ENCODE measurements around the gene ZDHHC17. TPM values are rescaled to one million over a fixed set of nuclear protein-coding genes. Genes with fewer than 3 reads are reported as not detected.

Gene ZDHHC17
- total RNA-seq, 1 experiment from 2014 or later = 35.3 TPM

DNA sequence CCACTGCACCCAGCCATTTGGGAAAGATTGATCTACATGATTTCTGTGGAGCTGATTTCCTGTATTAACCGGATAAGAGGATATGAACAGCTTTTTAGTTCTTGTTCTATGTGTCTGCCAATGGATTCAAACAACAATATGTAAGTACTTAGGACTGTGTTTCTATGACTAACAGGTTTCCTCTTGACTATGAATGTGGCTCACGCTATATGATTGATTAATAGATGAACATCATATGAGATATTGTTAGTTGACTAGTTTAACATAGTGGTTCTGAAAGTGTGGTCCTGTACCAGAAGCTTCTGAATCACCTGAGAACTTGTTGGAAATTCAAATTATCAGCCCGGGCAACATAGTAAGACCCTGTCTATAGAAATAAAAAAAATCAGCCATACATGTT, 127.7 kb downstream of the ZDHHC17 start:
- no peak overlapping the region for H3K4me2 ChIP-seq (ENCODE audit: low read length)
- H3K9me2 ChIP-seq (replicated peaks; ENCODE audit: low read length) = no peaks in the 10 kb centered on the region
- ChIA-PET POLR2A (ENCODE audit: unreplicated experiment) (no interaction called here), CTCF (no interaction called here)
- no peaks in the 10 kb centered on the region for H3K27me3 ChIP-seq (ENCODE audit: low read length)
- no peaks in the 10 kb centered on the region for H3F3A ChIP-seq (ENCODE audit: low read length, unreplicated experiment)
- H3K36me3 ChIP-seq (ENCODE audit: low read depth, low read length) = no peaks in the 10 kb centered on the region
- no TSS peak for BruUV-seq (replicated peaks)
- H4K20me1 ChIP-seq (ENCODE audit: low read length) = no peaks in the 10 kb centered on the region
- 0 out of 2 replicates have a peak, but pooled peaks cover 3% of the 10 kb centered on the region for H3K4me1 ChIP-seq (ENCODE audit: insufficient read depth, low read length)
- no peak overlapping the region for H3K27ac ChIP-seq (ENCODE audit: low read length)
- ATAC-seq = no peak
- H3K79me2 ChIP-seq (ENCODE audit: low read length) = no peaks in the 10 kb centered on the region
- peaks cover 7% of the 10 kb centered on the region; the same call in 1 of the 2 replicates for H3K9me3 ChIP-seq (ENCODE audit: low read length)
- no peak overlapping the region for H2AFZ ChIP-seq (ENCODE audit: low read length)
- no peak overlapping the region for H3K4me3 ChIP-seq (ENCODE audit: low read length)
- intact Hi-C loops (cut with micrococcal nuclease) = no loop called here
- no peak overlapping the region for H3K9ac ChIP-seq (ENCODE audit: low read length)
- TF ChIP-seq, protein P1, sequence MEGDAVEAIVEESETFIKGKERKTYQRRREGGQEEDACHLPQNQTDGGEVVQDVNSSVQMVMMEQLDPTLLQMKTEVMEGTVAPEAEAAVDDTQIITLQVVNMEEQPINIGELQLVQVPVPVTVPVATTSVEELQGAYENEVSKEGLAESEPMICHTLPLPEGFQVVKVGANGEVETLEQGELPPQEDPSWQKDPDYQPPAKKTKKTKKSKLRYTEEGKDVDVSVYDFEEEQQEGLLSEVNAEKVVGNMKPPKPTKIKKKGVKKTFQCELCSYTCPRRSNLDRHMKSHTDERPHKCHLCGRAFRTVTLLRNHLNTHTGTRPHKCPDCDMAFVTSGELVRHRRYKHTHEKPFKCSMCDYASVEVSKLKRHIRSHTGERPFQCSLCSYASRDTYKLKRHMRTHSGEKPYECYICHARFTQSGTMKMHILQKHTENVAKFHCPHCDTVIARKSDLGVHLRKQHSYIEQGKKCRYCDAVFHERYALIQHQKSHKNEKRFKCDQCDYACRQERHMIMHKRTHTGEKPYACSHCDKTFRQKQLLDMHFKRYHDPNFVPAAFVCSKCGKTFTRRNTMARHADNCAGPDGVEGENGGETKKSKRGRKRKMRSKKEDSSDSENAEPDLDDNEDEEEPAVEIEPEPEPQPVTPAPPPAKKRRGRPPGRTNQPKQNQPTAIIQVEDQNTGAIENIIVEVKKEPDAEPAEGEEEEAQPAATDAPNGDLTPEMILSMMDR (conservative IDR thresholded peaks at IDR 0.05; ENCODE audit: low read depth, low read length) = no peak
- TF ChIP-seq EZH2phosphoT487 (IDR thresholded peaks at IDR 0.05; ENCODE audit: borderline replicate concordance, low read length) (no peak), EZH2 (IDR thresholded peaks at IDR 0.05; ENCODE audit: low read length, unreplicated experiment) (no peak)
- no peak for DNase-seq

DNA sequence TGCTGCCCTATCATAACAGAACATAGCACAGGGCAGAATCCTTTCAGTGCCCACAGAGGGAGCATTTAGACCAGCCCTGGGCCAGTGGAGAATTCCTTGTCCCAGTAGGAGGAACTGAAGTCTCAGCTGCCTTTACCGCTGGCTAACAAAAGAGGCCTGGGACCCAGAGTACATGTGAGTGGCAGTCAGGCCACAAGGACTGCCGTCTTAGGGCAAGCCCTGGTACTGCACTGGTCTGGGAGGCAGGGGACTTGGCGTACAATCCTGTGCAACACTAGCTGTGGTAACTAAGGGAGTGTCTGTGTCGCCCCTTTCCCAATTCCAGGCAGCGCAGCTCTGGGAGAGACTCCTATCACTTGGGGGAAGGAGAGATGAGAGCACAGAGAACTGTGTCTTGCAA, 131.9 kb downstream of the ZDHHC17 start:
- Histone ChIP-seq H3K9me3 (ENCODE audit: low read length) (peaks cover 7% of the 10 kb centered on the region; the same call in 1 of the 2 replicates), H3F3A (ENCODE audit: low read length, unreplicated experiment) (no peaks in the 10 kb centered on the region), H3K4me2 (ENCODE audit: low read length) (no peak overlapping the region), H3K36me3 (ENCODE audit: low read depth, low read length) (no peaks in the 10 kb centered on the region), H2AFZ (ENCODE audit: low read length) (no peak overlapping the region), H3K27ac (ENCODE audit: low read length) (no peak overlapping the region), H3K27me3 (ENCODE audit: low read length) (no peaks in the 10 kb centered on the region), H3K79me2 (ENCODE audit: low read length) (no peaks in the 10 kb centered on the region), H3K4me3 (ENCODE audit: low read length) (no peak overlapping the region), H3K9me2 (replicated peaks; ENCODE audit: low read length) (no peaks in the 10 kb centered on the region), H4K20me1 (ENCODE audit: low read length) (no peaks in the 10 kb centered on the region), H3K4me1 (ENCODE audit: insufficient read depth, low read length) (no peaks in the 10 kb centered on the region), H3K9ac (ENCODE audit: low read length) (no peak overlapping the region)
- ATAC-seq (no peak), DNase-seq (no peak)
- POLR2A ChIA-PET (ENCODE audit: unreplicated experiment) = no interaction called here
- TF ChIP-seq, protein P1 (conservative IDR thresholded peaks at IDR 0.05; ENCODE audit: low read depth, low read length) = no peak
- no peak for TF ChIP-seq EZH2phosphoT487 (IDR thresholded peaks at IDR 0.05; ENCODE audit: borderline replicate concordance, low read length)
- TF ChIP-seq EZH2 (IDR thresholded peaks at IDR 0.05; ENCODE audit: low read length, unreplicated experiment) = no peak
- BruUV-seq (replicated peaks) = no TSS peak
- intact Hi-C loops (cut with micrococcal nuclease) = no loop called here
- CTCF ChIA-PET = no interaction called here

DNA sequence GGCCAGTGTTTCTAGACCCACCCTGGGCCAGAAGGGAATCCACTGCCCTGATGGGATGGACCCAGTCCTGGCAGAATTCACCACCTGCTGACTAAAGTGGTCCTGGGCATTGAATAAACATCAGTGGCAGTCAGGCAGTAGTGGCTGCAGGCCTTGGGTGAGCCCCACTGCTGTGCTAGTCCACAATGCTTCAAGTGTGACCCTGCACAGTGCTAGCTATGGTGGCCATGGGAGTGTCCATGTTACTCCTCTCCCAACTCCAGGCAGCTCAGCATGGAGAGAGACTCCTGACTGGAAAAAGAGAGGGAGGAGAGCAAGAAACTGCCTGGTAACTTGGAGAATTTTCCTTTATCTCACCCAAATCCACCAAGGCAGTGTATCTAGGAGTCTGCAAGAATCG, 132.4 kb downstream of the ZDHHC17 start:
- Histone ChIP-seq H3K9me3 (ENCODE audit: low read length) (peaks cover 7% of the 10 kb centered on the region; the same call in 1 of the 2 replicates), H4K20me1 (ENCODE audit: low read length) (no peaks in the 10 kb centered on the region), H3K79me2 (ENCODE audit: low read length) (no peaks in the 10 kb centered on the region), H3K36me3 (ENCODE audit: low read depth, low read length) (no peaks in the 10 kb centered on the region), H3K27ac (ENCODE audit: low read length) (no peak overlapping the region), H3K9me2 (replicated peaks; ENCODE audit: low read length) (no peaks in the 10 kb centered on the region), H3F3A (ENCODE audit: low read length, unreplicated experiment) (no peaks in the 10 kb centered on the region), H3K9ac (ENCODE audit: low read length) (no peak overlapping the region), H3K27me3 (ENCODE audit: low read length) (no peaks in the 10 kb centered on the region), H3K4me3 (ENCODE audit: low read length) (no peak overlapping the region), H2AFZ (ENCODE audit: low read length) (no peak overlapping the region), H3K4me1 (ENCODE audit: insufficient read depth, low read length) (no peaks in the 10 kb centered on the region), H3K4me2 (ENCODE audit: low read length) (no peak overlapping the region)
- TF ChIP-seq, protein P1 (conservative IDR thresholded peaks at IDR 0.05; ENCODE audit: low read depth, low read length) = no peak
- no peak for TF ChIP-seq EZH2 (IDR thresholded peaks at IDR 0.05; ENCODE audit: low read length, unreplicated experiment)
- no peak for TF ChIP-seq EZH2phosphoT487 (IDR thresholded peaks at IDR 0.05; ENCODE audit: borderline replicate concordance, low read length)
- intact Hi-C loops (cut with micrococcal nuclease) = no loop called here
- DNase-seq (no peak), ATAC-seq (no peak)
- no TSS peak for BruUV-seq (replicated peaks)
- ChIA-PET POLR2A (ENCODE audit: unreplicated experiment) (no interaction called here), CTCF (no interaction called here)

Data from PC-3 (cell line).